Panc1 (cell line): Measurements from ENCODE around the gene PPT1. TPM values are rescaled to one million over a fixed set of nuclear protein-coding genes. Genes with fewer than 3 reads are reported as not detected.

Experiments used
- ATAC-seq: fragments of 200-7000 bp; cut with Tn5 transposase; 2 replicates; pipeline ENCODE4 v1.9.1; 2020; ENCODE audit warnings: mild to moderate bottlenecking, moderate library complexity
- BruUV-seq: library from RNA; stranded (reverse); fragments of 400-500 nt; replicated peaks from 2 replicates; lab custom pipeline; 2021; lab: Mats Ljungman, UMichigan
- CTCF ChIA-PET: fragments of 300-600 bp; sonication (Branson Sonifier 250); formaldehyde crosslinking; loops from one replicate; lab custom pipeline; 2022; ENCODE audit warnings: antibody characterized with exemption; lab: Charles Lee
- POLR2A ChIA-PET: fragments of 300-600 bp; sonication (Branson Sonifier 250); formaldehyde crosslinking; loops from one replicate; lab custom pipeline; 2022; ENCODE audit warnings: antibody characterized with exemption; lab: Charles Lee
- DNase-seq: peaks from one replicate; pipeline ENCODE4 v3.0.0-alpha.2; 2010; ENCODE audit warnings: low read depth, low spot score
- H3K27ac ChIP-seq: 2 replicates; pipeline ENCODE4 v1.5.1; 2011; ENCODE audit warnings: mild to moderate bottlenecking, low read length, inconsistent platforms
- H3K27me3 ChIP-seq: fragments of 200-500 bp; sonication (Bioruptor generic); 2 replicates; pipeline ENCODE4 v1.6.0; 2014; ENCODE audit warnings: low read length, inconsistent platforms; ENCODE audit not compliant: control insufficient read depth, insufficient read depth
- H3K36me3 ChIP-seq: fragments of 200-500 bp; sonication (Bioruptor generic); 2 replicates; pipeline ENCODE4 v1.5.1; 2014; ENCODE audit warnings: inconsistent platforms, mild to moderate bottlenecking, low read length, moderate library complexity; ENCODE audit not compliant: control insufficient read depth, insufficient read depth
- H3K4me1 ChIP-seq: 2 replicates; pipeline ENCODE4 v1.5.1; 2011; ENCODE audit warnings: inconsistent platforms, mild to moderate bottlenecking, low read length, moderate library complexity; ENCODE audit not compliant: control insufficient read depth, insufficient read depth
- H3K4me3 ChIP-seq, 2 experiments: 2 replicates each; pipeline ENCODE4 v1.5.1; 2011 to 2012; ENCODE audit warnings: low read depth in 2 of 2, low read length in 2 of 2, mild to moderate bottlenecking in 2 of 2, inconsistent platforms in 1 of 2, moderate library complexity in 1 of 2
- H3K9me3 ChIP-seq: fragments of 200-500 bp; sonication (Bioruptor generic); 2 replicates; pipeline ENCODE4 v1.5.1; 2014; ENCODE audit warnings: low read depth, mild to moderate bottlenecking, inconsistent platforms, low read length, moderate library complexity; ENCODE audit not compliant: control insufficient read depth, insufficient read depth
- CTCF ChIP-seq: fragments of 450-650 bp; IDR thresholded peaks from 2 replicates; pipeline ENCODE4 v1.5.1; 2017; ENCODE audit warnings: mild to moderate bottlenecking
- POLR2AphosphoS5 ChIP-seq: IDR thresholded peaks from 2 replicates; pipeline ENCODE4 v1.6.1; 2012; ENCODE audit warnings: mild to moderate bottlenecking, low read depth, low read length, moderate library complexity
- REST ChIP-seq, 2 experiments: IDR thresholded peaks; 2 replicates each; pipeline ENCODE4 v1.6.1; 2011 to 2012; ENCODE audit warnings: low read depth in 2 of 2, control low read depth in 1 of 2, low read length in 1 of 2, mild to moderate bottlenecking in 1 of 2, moderate library complexity in 1 of 2; ENCODE audit not compliant: insufficient read depth in 1 of 2
- SIN3A ChIP-seq: IDR thresholded peaks from 2 replicates; pipeline ENCODE4 v1.6.1; 2012; ENCODE audit warnings: low read depth, mild to moderate bottlenecking, low read length, moderate library complexity, borderline replicate concordance; ENCODE audit not compliant: insufficient read depth
- TCF7L2 ChIP-seq: IDR thresholded peaks from 2 replicates; pipeline ENCODE4 v1.6.1; 2011; ENCODE audit warnings: mild to moderate bottlenecking, low read depth, low read length, inconsistent platforms
- in situ Hi-C: cut with HindIII; loops from 2 replicates; pipeline ENCODE4 v1.10.0; 2016; ENCODE audit warnings: low sequenced_read_pairs, low pct_unique_long_range_greater_than_20kb
- intact Hi-C: fragments of 100-400 bp; cut with micrococcal nuclease; formaldehyde crosslinking; loops from one replicate; pipeline ENCODE4 v1.10.0; 2022; ENCODE audit not compliant: unreplicated experiment
- total RNA-seq: library from RNA; stranded (reverse); gene quantifications from one replicate; pipeline ENCODE4 v1.2.1, GENCODE V29; 2021; ENCODE audit not compliant: unreplicated experiment

PPT1 gene
- total RNA-seq, 1 experiment from 2014 or later: 158 TPM

GRCh38 chr1:40058453-40059337 is 38.4 kb downstream of the PPT1 start:
- intact Hi-C loops (no loop called here), in situ Hi-C loops (no loop called here)
- DNase-seq (no peak), ATAC-seq (no peak)
- no peak overlapping the region for H3K4me3 ChIP-seq
- no peak overlapping the region for H3K27ac ChIP-seq
- H3K4me1 ChIP-seq: no peaks in the 10 kb centered on the region
- H3K36me3 ChIP-seq: peaks cover 45% of the 10 kb centered on the region
- ChIA-PET POLR2A (no interaction called here), CTCF (no interaction called here)
- no peaks in the 10 kb centered on the region for H3K9me3 ChIP-seq
- BruUV-seq: no TSS peak
- H3K27me3 ChIP-seq: no peaks in the 10 kb centered on the region
- TF ChIP-seq REST (IDR thresholded peaks at IDR 0.05; ENCODE audit: insufficient read depth in 1 of 2, low read depth in 2 of 2, low read length in 1 of 2): no peak

GRCh38 chr1:40058097-40058452 is 39.0 kb downstream of the PPT1 start:
- no peak overlapping the region for H3K27ac ChIP-seq
- in situ Hi-C loops: no loop called here
- no peaks in the 10 kb centered on the region for H3K9me3 ChIP-seq
- intact Hi-C loops: no loop called here
- H3K4me1 ChIP-seq: no peaks in the 10 kb centered on the region
- TF ChIP-seq POLR2AphosphoS5 (no peak), TCF7L2 (no peak), CTCF (no peak), REST (IDR thresholded peaks at IDR 0.05; ENCODE audit: insufficient read depth in 1 of 2, low read depth in 2 of 2, low read length in 1 of 2) (no peak), SIN3A (no peak)
- DNase-seq (no peak), ATAC-seq (no peak)
- peaks cover 41% of the 10 kb centered on the region for H3K36me3 ChIP-seq
- CTCF ChIA-PET: no interaction called here
- BruUV-seq: no TSS peak
- H3K4me3 ChIP-seq: no peak overlapping the region
- POLR2A ChIA-PET: no interaction called here
- no peaks in the 10 kb centered on the region for H3K27me3 ChIP-seq
